ENCODE data around the gene MYOCD. TPM values are rescaled to one million over a fixed set of nuclear protein-coding genes. Genes with fewer than 3 reads are reported as not detected.

The MYOCD gene
- total and polyA plus RNA-seq, 2 of the 13 experiments (the other 11 are each of a cell fraction or from before 2014, with no cell fraction given): not detected

GRCh38 chr17:12664894-12665262 lies 812 bp upstream of the MYOCD start (continued):
- TF ChIP-seq ZNF576 (CRISPR knock-in tag; IDR thresholded peaks at IDR 0.05): no peak
- no peak for TF ChIP-seq MYPOP (CRISPR knock-in tag; IDR thresholded peaks at IDR 0.05)
- TF ChIP-seq ZNF816 (CRISPR knock-in tag; IDR thresholded peaks at IDR 0.05; ENCODE audit: borderline replicate concordance): no peak
- no peak for TF ChIP-seq ZNF432 (CRISPR knock-in tag; IDR thresholded peaks at IDR 0.05; ENCODE audit: borderline replicate concordance)

- no peak overlapping the region for H3K4me3 ChIP-seq (replicated peaks in 1 of 3; ENCODE audit: insufficient read depth in 1 of 3, low read depth in 2 of 3, low read length in 3 of 3)
- ChIA-PET CTCF (ENCODE audit: low intra/inter-chr PET ratio, low total read pairs) (interaction anchor here (1.2 to 3.6 kb wide), 3 partner anchors 324 to 486 kb away, joined by 4 to 17 read pairs (median 5); no protein-coding TSS in a partner anchor), POLR2A (no interaction called here)
- H3K27ac ChIP-seq (ENCODE audit: extremely low read length, insufficient read depth, low read length): no peak overlapping the region
- H3K36me3 ChIP-seq (replicated peaks in 1 of 2; ENCODE audit: control insufficient read depth in 1 of 2, insufficient read depth in 2 of 2, low read length in 2 of 2): no peaks in the 10 kb centered on the region
- H3K27me3 ChIP-seq (ENCODE audit: control insufficient read depth in 1 of 2, insufficient read depth in 2 of 2, low read length in 2 of 2): peaks cover 0 to 41% of the 10 kb centered on the region in 2 experiments; a peak in 4 of 5 replicates
- no peak for ATAC-seq
- no peaks in the 10 kb centered on the region for H3K9me3 ChIP-seq (ENCODE audit: low read length)
- H3K9ac ChIP-seq (ENCODE audit: insufficient read depth, low read depth, low read length): no peak overlapping the region
- BruUV-seq (replicated peaks): no TSS peak
- no peaks in the 10 kb centered on the region for H3K4me1 ChIP-seq (ENCODE audit: insufficient read depth, low read length)
- H2AFZ ChIP-seq (ENCODE audit: low read length): no peak overlapping the region
- no peaks in the 10 kb centered on the region for H4K20me1 ChIP-seq (ENCODE audit: insufficient read depth, low read length)
- no peak overlapping the region for H3K4me2 ChIP-seq (ENCODE audit: low read depth, low read length)
- no peak for FAIRE-seq
- no peak for DNase-seq (ENCODE audit: low spot score)
- intact Hi-C loops (cut with micrococcal nuclease; ENCODE audit: unreplicated experiment) (loop anchor here (1.0 to 5.0 kb wide), 2 partner anchors 120 to 484 kb away; no protein-coding TSS in a partner anchor), in situ Hi-C loops (cut with HindIII; ENCODE audit: extremely low pct_ligation_motif_present, low pct_unique_long_range_greater_than_20kb) (loop anchor here (5.0 kb wide), 2 partner anchors 409 to 484 kb away; no protein-coding TSS in a partner anchor)
- 23% methylated on average over 6 of the region's 6 CpGs for WGBS (ENCODE audit: low lambda C conversion rate)
- no peaks in the 10 kb centered on the region for H3K79me2 ChIP-seq (ENCODE audit: insufficient read depth, low read length)
- no peak for TF ChIP-seq ZFY (CRISPR knock-in tag; IDR thresholded peaks at IDR 0.05)
- TF ChIP-seq ZHX2 (IDR thresholded peaks at IDR 0.05; ENCODE audit: low read depth): no peak
- TF ChIP-seq ZHX2 (CRISPR knock-in tag; IDR thresholded peaks at IDR 0.05; ENCODE audit: borderline replicate concordance): no peak
- TF ChIP-seq ZNF543 (CRISPR knock-in tag; IDR thresholded peaks at IDR 0.05): no peak
- no peak for TF ChIP-seq DMTF1 (CRISPR knock-in tag; IDR thresholded peaks at IDR 0.05)
- no peak for TF ChIP-seq ZBTB10 (CRISPR knock-in tag; IDR thresholded peaks at IDR 0.05; ENCODE audit: borderline replicate concordance)
Measured at GRCh38 chr17:12666718-12667117, 1.0 kb downstream of the MYOCD start.

Measured in HepG2 (cell line).